HG03066 (cell line): Measurements from ENCODE around the gene GMCL2.
"Not testable (repeated sequence)": the region's sequence is repeated elsewhere in the genome, so short reads cannot be mapped to it uniquely, and the experiment has no call there.

Experiments used
- ATAC-seq: cut with Tn5 transposase; IDR thresholded peaks from one replicate; pipeline ENCODE4 v1.9.1; 2021; ENCODE audit warnings: low read depth; ENCODE audit not compliant: unreplicated experiment

Gene GMCL2

GRCh38 chr5:178187014-178187413, at the start of gene GMCL2:
GMCL2 (minus strand) TSS chr5:178187371; CDS start chr5:178187299, 72 bp downstream.
- ATAC-seq: no peak

GRCh38 chr5:178236679-178237078, 49.5 kb upstream of the GMCL2 start:
- no peak for ATAC-seq

- ATAC-seq: no peak
Observed at GRCh38 chr5:178236126-178236525, 49.0 kb upstream of the GMCL2 start.

- no peak for ATAC-seq
Observed at GRCh38 chr5:178235588-178235974, 48.4 kb upstream of the GMCL2 start.

- no peak for ATAC-seq
Observed at GRCh38 chr5:178234750-178235587, 47.8 kb upstream of the GMCL2 start.

GRCh38 chr5:178234121-178234749, 47.1 kb upstream of the GMCL2 start:
- ATAC-seq: no peak

- no peak for ATAC-seq
Observed at GRCh38 chr5:178232920-178233429, 45.8 kb upstream of the GMCL2 start.

- ATAC-seq: peak; percentile 66
Observed at GRCh38 chr5:178232124-178232919, 45.2 kb upstream of the GMCL2 start, which contains the start of gene PHYKPL. PHYKPL (minus strand) TSS chr5:178232802; CDS start chr5:178232550, 252 bp downstream.

- peak; percentile 0 for ATAC-seq
Observed at GRCh38 chr5:178231539-178232123, 44.5 kb upstream of the GMCL2 start.

- ATAC-seq: no peak
Observed at GRCh38 chr5:178230879-178231538, 43.8 kb upstream of the GMCL2 start.

GRCh38 chr5:178229861-178230260, 42.7 kb upstream of the GMCL2 start:
- ATAC-seq: no peak

GRCh38 chr5:178229111-178229510, 41.9 kb upstream of the GMCL2 start:
- not testable (repeated sequence) for ATAC-seq

GRCh38 chr5:178228609-178229008, 41.4 kb upstream of the GMCL2 start:
- no peak for ATAC-seq

GRCh38 chr5:178227929-178228328, 40.8 kb upstream of the GMCL2 start:
- no peak for ATAC-seq

- no peak for ATAC-seq
Observed at GRCh38 chr5:178227138-178227659, 40.0 kb upstream of the GMCL2 start.

GRCh38 chr5:178225174-178225573, 38.0 kb upstream of the GMCL2 start:
- ATAC-seq: no peak

- ATAC-seq: no peak
Observed at GRCh38 chr5:178224403-178224802, 37.2 kb upstream of the GMCL2 start.

- no peak for ATAC-seq
Observed at GRCh38 chr5:178223828-178224335, 36.7 kb upstream of the GMCL2 start.

GRCh38 chr5:178223196-178223773, 36.1 kb upstream of the GMCL2 start:
- no peak for ATAC-seq
